Measurements from ENCODE around the gene WHRN. TPM values are rescaled to one million over a fixed set of nuclear protein-coding genes. Genes with fewer than 3 reads are reported as not detected.

WHRN gene
- total and polyA plus RNA-seq, 9 of the 15 experiments (the other 6 are each of a cell fraction or from before 2014, with no cell fraction given): 0.31 to 14.1 (median 3.0) TPM

- peak; percentile 56 for TF ChIP-seq DEAF1 (CRISPR knock-in tag; IDR thresholded peaks at IDR 0.05)
- no peak for TF ChIP-seq HOXB6 (CRISPR knock-in tag; IDR thresholded peaks at IDR 0.05; ENCODE audit: borderline replicate concordance)
- no peak for TF ChIP-seq TFAM (CRISPR knock-in tag; conservative IDR thresholded peaks at IDR 0.05)
- no peak for TF ChIP-seq MTF1 (CRISPR knock-in tag; IDR thresholded peaks at IDR 0.05; ENCODE audit: borderline replicate concordance)
- no peak for TF ChIP-seq RBFOX2 (IDR thresholded peaks at IDR 0.05; ENCODE audit: low read depth, low read length)
- TF ChIP-seq, protein P1, sequence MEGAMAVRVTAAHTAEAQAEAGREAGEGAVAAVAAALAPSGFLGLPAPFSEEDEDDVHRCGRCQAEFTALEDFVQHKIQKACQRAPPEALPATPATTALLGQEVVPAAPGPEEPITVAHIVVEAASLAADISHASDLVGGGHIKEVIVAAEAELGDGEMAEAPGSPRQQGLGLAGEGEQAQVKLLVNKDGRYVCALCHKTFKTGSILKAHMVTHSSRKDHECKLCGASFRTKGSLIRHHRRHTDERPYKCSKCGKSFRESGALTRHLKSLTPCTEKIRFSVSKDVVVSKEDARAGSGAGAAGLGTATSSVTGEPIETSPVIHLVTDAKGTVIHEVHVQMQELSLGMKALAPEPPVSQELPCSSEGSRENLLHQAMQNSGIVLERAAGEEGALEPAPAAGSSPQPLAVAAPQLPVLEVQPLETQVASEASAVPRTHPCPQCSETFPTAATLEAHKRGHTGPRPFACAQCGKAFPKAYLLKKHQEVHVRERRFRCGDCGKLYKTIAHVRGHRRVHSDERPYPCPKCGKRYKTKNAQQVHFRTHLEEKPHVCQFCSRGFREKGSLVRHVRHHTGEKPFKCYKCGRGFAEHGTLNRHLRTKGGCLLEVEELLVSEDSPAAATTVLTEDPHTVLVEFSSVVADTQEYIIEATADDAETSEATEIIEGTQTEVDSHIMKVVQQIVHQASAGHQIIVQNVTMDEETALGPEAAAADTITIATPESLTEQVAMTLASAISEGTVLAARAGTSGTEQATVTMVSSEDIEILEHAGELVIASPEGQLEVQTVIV (CRISPR knock-in tag; IDR thresholded peaks at IDR 0.05; ENCODE audit: borderline replicate concordance): no peak
- no peak for TF ChIP-seq ILF3 (IDR thresholded peaks at IDR 0.05; ENCODE audit: borderline replicate concordance)
- TF ChIP-seq KLF16 (IDR thresholded peaks at IDR 0.05): peak; percentile 52; the same call in 1 of the 2 replicates
- no peak for TF ChIP-seq ZC3H11A (IDR thresholded peaks at IDR 0.05; ENCODE audit: low read depth, low read length)
- TF ChIP-seq HDAC8 (tag; IDR thresholded peaks at IDR 0.05): no peak
- TF ChIP-seq PPARD (CRISPR knock-in tag; IDR thresholded peaks at IDR 0.05): no peak
- TF ChIP-seq KLF6 (CRISPR knock-in tag; IDR thresholded peaks at IDR 0.05; ENCODE audit: borderline replicate concordance): no peak
- 0 out of 2 replicates have a peak, but pooled peaks have one; percentile 38 for TF ChIP-seq ARID2 (IDR thresholded peaks at IDR 0.05)
- TF ChIP-seq SUPT5H (IDR thresholded peaks at IDR 0.05): no peak
- TF ChIP-seq TEAD4 (IDR thresholded peaks at IDR 0.05; ENCODE audit: low read length): 0 out of 2 replicates have a peak, but pooled peaks have one; percentile 36
- no peak for TF ChIP-seq TEAD4 (CRISPR knock-in tag; IDR thresholded peaks at IDR 0.05; ENCODE audit: borderline replicate concordance)
- no peak for TF ChIP-seq ZNF717 (CRISPR knock-in tag; IDR thresholded peaks at IDR 0.05)
- peak; percentile 56; the same call in 1 of the 2 replicates for TF ChIP-seq ADNP (tag; IDR thresholded peaks at IDR 0.05)
- no peak for TF ChIP-seq STAT5A (IDR thresholded peaks at IDR 0.05; ENCODE audit: borderline replicate concordance, low read length)
Measured at GRCh38 chr9:114487607-114488300, 17.5 kb downstream of the WHRN start (continued).

Measured in K562 (cell line).